ENCODE measurements around the gene ZNF605. TPM values are rescaled to one million over a fixed set of nuclear protein-coding genes. Genes with fewer than 3 reads are reported as not detected.
A peak's percentile ranks its signal among the peaks of the same experiment; 100 is the strongest.
"Not testable (repeated sequence)": the region's sequence is repeated elsewhere in the genome, so short reads cannot be mapped to it uniquely, and the experiment has no call there.

Gene ZNF605
- total RNA-seq, 1 donor from 2014 or later: 33.5 TPM

DNA sequence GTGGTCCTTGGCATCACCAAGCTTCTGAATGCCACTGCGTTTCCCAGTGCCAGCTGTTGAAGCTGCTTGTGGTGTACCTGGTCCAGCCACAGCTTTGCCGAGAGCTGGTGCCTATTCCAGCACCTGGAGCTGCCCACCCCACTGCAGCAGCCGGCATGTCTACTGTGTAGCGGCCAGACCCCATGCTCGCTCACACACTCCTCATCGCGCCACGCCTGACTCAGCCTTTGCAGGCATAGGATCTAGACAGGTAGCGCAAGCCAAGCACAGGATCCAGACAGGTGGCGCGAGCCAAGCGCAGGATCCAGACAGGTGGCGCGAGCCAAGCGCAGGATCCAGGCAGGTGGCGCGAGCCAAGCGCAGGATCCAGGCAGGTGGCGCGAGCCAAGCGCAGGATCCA is 11.6 kb upstream of the ZNF605 start:
- TF ChIP-seq, protein P1, sequence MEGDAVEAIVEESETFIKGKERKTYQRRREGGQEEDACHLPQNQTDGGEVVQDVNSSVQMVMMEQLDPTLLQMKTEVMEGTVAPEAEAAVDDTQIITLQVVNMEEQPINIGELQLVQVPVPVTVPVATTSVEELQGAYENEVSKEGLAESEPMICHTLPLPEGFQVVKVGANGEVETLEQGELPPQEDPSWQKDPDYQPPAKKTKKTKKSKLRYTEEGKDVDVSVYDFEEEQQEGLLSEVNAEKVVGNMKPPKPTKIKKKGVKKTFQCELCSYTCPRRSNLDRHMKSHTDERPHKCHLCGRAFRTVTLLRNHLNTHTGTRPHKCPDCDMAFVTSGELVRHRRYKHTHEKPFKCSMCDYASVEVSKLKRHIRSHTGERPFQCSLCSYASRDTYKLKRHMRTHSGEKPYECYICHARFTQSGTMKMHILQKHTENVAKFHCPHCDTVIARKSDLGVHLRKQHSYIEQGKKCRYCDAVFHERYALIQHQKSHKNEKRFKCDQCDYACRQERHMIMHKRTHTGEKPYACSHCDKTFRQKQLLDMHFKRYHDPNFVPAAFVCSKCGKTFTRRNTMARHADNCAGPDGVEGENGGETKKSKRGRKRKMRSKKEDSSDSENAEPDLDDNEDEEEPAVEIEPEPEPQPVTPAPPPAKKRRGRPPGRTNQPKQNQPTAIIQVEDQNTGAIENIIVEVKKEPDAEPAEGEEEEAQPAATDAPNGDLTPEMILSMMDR (IDR thresholded peaks at IDR 0.05; ENCODE audit: unreplicated experiment): no peak
- peaks cover 30% of the 10 kb centered on the region for H3K36me3 Mint-ChIP-seq
- no peak overlapping the region for H3K4me3 Mint-ChIP-seq
- peaks cover 37% of the 10 kb centered on the region for H3K9me3 Mint-ChIP-seq
- no peaks in the 10 kb centered on the region for H3K27me3 Mint-ChIP-seq (ENCODE audit: low read depth)
- no peaks in the 10 kb centered on the region for H3K4me1 Mint-ChIP-seq
- no peak for DNase-seq (ENCODE audit: low spot score in 2 of 2, unreplicated experiment in 2 of 2)
- H3K27ac Mint-ChIP-seq: no peak overlapping the region

GRCh38 chr12:132966676-132967415 is 10.7 kb upstream of the ZNF605 start:
- Mint-ChIP-seq H3K9me3 (peaks cover 28% of the 10 kb centered on the region), H3K27ac (no peak overlapping the region), H3K4me1 (no peaks in the 10 kb centered on the region), H3K4me3 (no peak overlapping the region), H3K27me3 (ENCODE audit: low read depth) (no peaks in the 10 kb centered on the region), H3K36me3 (peaks cover 30% of the 10 kb centered on the region)
- no peak for DNase-seq (ENCODE audit: low spot score in 2 of 2, unreplicated experiment in 2 of 2)
- TF ChIP-seq, protein P1 (IDR thresholded peaks at IDR 0.05; ENCODE audit: unreplicated experiment): no peak

GRCh38 chr12:132965796-132966195 is 9.7 kb upstream of the ZNF605 start:
- Mint-ChIP-seq H3K27me3 (ENCODE audit: low read depth) (no peaks in the 10 kb centered on the region), H3K9me3 (peaks cover 31% of the 10 kb centered on the region), H3K4me1 (no peaks in the 10 kb centered on the region), H3K36me3 (peaks cover 34% of the 10 kb centered on the region), H3K4me3 (no peak overlapping the region), H3K27ac (no peak overlapping the region)
- TF ChIP-seq, protein P1 (IDR thresholded peaks at IDR 0.05; ENCODE audit: unreplicated experiment): no peak
- no peak for DNase-seq (ENCODE audit: low spot score in 2 of 2, unreplicated experiment in 2 of 2)

- peaks cover 36% of the 10 kb centered on the region for H3K36me3 Mint-ChIP-seq
- H3K27me3 Mint-ChIP-seq (ENCODE audit: low read depth); DNase-seq (ENCODE audit: low spot score in 2 of 2, unreplicated experiment in 2 of 2); H3K27ac Mint-ChIP-seq; H3K4me1 Mint-ChIP-seq; H3K4me3 Mint-ChIP-seq: not testable (repeated sequence)
- peaks cover 29% of the 10 kb centered on the region for H3K9me3 Mint-ChIP-seq
These were observed 7.8 kb upstream of the ZNF605 start for GRCh38 chr12:132963947-132964346.

DNA sequence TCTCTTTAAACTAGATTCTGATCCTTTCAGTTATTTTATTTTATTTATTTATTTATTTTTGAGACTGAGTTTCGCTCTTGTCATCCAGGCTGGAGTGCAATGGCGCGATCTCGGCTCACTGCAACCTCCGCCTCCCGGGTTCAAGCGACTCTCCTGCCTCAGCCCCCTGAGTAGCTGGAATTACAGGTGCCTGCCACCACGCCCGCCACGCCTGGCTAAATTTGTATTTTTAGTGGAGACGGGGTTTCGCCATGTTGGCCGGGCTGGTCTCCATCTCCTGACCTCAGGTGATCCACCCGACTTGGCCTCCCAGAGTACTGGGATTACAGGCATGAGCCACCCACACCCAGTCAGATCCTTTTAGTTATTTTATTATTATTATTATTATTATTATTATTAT is 5.7 kb upstream of the ZNF605 start:
- H3K36me3 Mint-ChIP-seq: peaks cover 34% of the 10 kb centered on the region
- not testable (repeated sequence) for H3K4me1 Mint-ChIP-seq; H3K4me3 Mint-ChIP-seq; H3K27me3 Mint-ChIP-seq (ENCODE audit: low read depth); H3K27ac Mint-ChIP-seq; DNase-seq (ENCODE audit: low spot score in 2 of 2, unreplicated experiment in 2 of 2)
- peaks cover 26% of the 10 kb centered on the region for H3K9me3 Mint-ChIP-seq

DNA sequence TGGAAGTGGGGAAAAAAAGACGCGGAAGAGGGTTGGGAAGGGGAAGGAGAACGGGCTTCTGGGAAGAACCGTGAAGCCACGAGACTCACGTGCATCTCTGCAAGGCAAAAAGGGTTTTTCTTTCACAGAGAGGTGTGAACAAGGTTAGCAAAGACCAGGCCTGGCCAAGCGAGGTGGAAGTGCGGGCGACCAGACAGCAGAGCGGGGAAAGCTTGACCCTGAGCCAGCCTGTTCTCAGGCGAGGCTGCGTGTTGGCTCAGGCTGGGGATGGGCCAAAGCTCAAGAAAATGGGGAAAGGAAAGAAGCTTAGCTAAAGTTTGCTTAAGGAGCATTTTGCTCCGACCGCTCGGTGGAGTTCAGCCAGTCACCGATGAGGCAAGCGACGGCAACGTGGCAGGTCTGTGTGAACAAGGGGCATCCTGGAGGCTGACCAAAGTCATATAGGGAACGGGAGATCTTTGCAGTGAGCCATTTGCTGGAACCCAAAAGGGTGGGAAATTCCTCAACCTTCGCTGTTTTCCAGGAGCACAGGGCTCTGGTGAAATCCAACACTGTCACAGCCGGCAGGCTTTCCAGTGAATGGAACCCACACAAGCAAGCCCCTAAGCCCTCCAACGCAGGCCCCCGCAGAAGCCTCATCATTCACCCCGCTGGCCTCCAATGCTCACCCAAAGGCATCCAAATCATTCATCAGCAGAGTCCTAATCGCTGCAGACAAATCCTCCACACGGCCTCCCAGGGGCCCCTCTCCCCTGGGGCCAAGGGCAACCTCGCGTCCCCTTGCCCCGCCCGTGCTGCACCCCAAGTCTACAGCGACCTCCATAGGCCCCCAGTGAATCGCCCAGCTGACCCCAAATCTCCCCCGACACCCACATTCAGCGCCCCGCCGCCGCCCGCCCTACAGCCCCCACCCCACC is 754 bp downstream of the ZNF605 start:
- TF ChIP-seq, protein P1 (IDR thresholded peaks at IDR 0.05; ENCODE audit: unreplicated experiment): no peak
- peaks cover 27% of the 10 kb centered on the region for H3K9me3 Mint-ChIP-seq
- H3K4me1 Mint-ChIP-seq: peaks cover 17% of the 10 kb centered on the region
- peak overlapping the region; percentile 87 for H3K4me3 Mint-ChIP-seq
- H3K27me3 Mint-ChIP-seq (ENCODE audit: low read depth): no peaks in the 10 kb centered on the region
- DNase-seq (ENCODE audit: low spot score in 2 of 2, unreplicated experiment in 2 of 2): peak in 1 of 2 experiments; percentile 50
- H3K36me3 Mint-ChIP-seq: peaks cover 41% of the 10 kb centered on the region
- H3K27ac Mint-ChIP-seq: peak overlapping the region; percentile 91
